HG03442 (cell line): ENCODE data around the gene ONECUT1.

Experiments used
- ATAC-seq: cut with Tn5 transposase; IDR thresholded peaks from one replicate; pipeline ENCODE4 v1.9.1; 2021; ENCODE audit warnings: mild to moderate bottlenecking, moderate library complexity; ENCODE audit not compliant: unreplicated experiment

ONECUT1 gene

GRCh38 chr15:52733696-52734255 lies 56.4 kb downstream of the ONECUT1 start:
- no peak for ATAC-seq

- ATAC-seq, result no peak
Observed at GRCh38 chr15:52733088-52733487, 57.0 kb downstream of the ONECUT1 start.

GRCh38 chr15:52732551-52732950 lies 57.6 kb downstream of the ONECUT1 start:
- ATAC-seq, result no peak

GRCh38 chr15:52731732-52732470 lies 58.2 kb downstream of the ONECUT1 start:
- no peak for ATAC-seq

- no peak for ATAC-seq
Observed at GRCh38 chr15:52731004-52731403, 59.1 kb downstream of the ONECUT1 start.

GRCh38 chr15:52730594-52730993 lies 59.5 kb downstream of the ONECUT1 start:
- ATAC-seq, result no peak

GRCh38 chr15:52730173-52730572 lies 60.0 kb downstream of the ONECUT1 start:
- ATAC-seq, result peak; percentile 77

- no peak for ATAC-seq
Observed at GRCh38 chr15:52728899-52729298, 61.2 kb downstream of the ONECUT1 start.

- no peak for ATAC-seq
Observed at GRCh38 chr15:52727815-52728214, 62.3 kb downstream of the ONECUT1 start.

- ATAC-seq, result no peak
Observed at GRCh38 chr15:52726195-52726594, 63.9 kb downstream of the ONECUT1 start.

GRCh38 chr15:52718551-52718950 lies 71.6 kb downstream of the ONECUT1 start:
- ATAC-seq, result no peak

GRCh38 chr15:52717924-52718323 lies 72.2 kb downstream of the ONECUT1 start:
- no peak for ATAC-seq

GRCh38 chr15:52717481-52717880 lies 72.7 kb downstream of the ONECUT1 start:
- ATAC-seq, result no peak

- ATAC-seq, result no peak
Observed at GRCh38 chr15:52716536-52716935, 73.6 kb downstream of the ONECUT1 start.

GRCh38 chr15:52715411-52715810 lies 74.7 kb downstream of the ONECUT1 start:
- ATAC-seq, result no peak

- ATAC-seq, result no peak
Observed at GRCh38 chr15:52714968-52715367, 75.2 kb downstream of the ONECUT1 start.

- ATAC-seq, result no peak
Observed at GRCh38 chr15:52710708-52711389, 79.3 kb downstream of the ONECUT1 start.

GRCh38 chr15:52710050-52710707 lies 80.0 kb downstream of the ONECUT1 start:
- peak; percentile 22 for ATAC-seq

- ATAC-seq, result peak; percentile 81
Observed at GRCh38 chr15:52709187-52709981, 80.8 kb downstream of the ONECUT1 start.
